OCI-LY7 (cell line): Measurements from ENCODE around the gene SPATA16.

Source experiments
- CTCF ChIP-seq: fragments of 200-600 bp; sonication (generic); conservative IDR thresholded peaks from 2 replicates; pipeline ENCODE4 v1.5.1; 2014; ENCODE audit warnings: mild to moderate bottlenecking, antibody characterized with exemption, low read length, moderate library complexity, mixed read lengths
- EZH2phosphoT487 ChIP-seq: fragments of 200-600 bp; sonication (generic); IDR thresholded peaks from 2 replicates; pipeline ENCODE4 v1.6.1; 2018; ENCODE audit warnings: low read depth, borderline replicate concordance, mild to moderate bottlenecking, mixed run types, antibody characterized with exemption, low read length, moderate library complexity, mixed read lengths

- no peak for TF ChIP-seq CTCF
- TF ChIP-seq EZH2phosphoT487 = no peak
Measured at GRCh38 chr3:172981407-172981983, 159.5 kb downstream of the SPATA16 start.
